Measurements from ENCODE around the gene AKAP13.
A peak's percentile ranks its signal among the peaks of the same experiment; 100 is the strongest.
"Not testable (repeated sequence)": the region's sequence is repeated elsewhere in the genome, so short reads cannot be mapped to it uniquely, and the experiment has no call there.

The AKAP13 gene

DNA sequence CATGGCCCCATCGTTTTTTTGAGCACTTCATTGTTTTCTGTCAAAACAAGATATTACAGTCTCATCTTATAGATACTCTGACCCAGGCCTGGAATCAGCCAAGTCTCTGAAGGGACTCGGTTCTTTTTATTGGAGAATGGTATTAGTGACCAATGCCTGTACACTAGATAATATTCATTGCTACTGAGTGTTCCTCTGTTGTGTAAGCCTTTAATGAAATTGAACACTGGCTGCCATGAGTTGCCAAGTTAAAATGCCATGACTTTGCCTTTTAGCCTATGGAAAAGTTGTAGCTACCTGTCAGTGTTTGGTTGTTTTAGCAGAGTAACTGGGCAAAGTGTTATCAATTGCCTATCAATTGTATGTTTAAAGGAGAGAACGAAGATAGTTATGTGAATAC lies 134.0 kb downstream of the AKAP13 start:
- no peak for DNase-seq

DNA sequence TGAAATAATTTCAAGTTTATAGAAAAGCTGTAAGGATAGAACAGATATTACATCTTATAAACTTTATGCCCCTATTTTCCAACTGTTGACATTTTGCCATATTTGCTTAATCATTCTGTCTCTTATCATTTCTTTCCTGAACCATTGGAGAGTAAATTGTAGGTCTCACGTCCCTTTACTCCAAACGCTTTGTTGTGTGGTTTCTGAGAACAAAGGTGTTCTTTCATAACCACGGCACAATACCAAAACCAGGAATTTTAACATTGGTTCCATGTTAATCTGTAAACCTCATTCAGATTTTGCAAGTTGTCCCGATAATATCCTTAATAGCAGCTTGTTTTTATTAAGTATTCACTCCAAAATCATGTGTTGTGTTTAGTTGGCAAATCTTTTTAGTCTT lies 134.8 kb downstream of the AKAP13 start:
- no peak for DNase-seq

DNA sequence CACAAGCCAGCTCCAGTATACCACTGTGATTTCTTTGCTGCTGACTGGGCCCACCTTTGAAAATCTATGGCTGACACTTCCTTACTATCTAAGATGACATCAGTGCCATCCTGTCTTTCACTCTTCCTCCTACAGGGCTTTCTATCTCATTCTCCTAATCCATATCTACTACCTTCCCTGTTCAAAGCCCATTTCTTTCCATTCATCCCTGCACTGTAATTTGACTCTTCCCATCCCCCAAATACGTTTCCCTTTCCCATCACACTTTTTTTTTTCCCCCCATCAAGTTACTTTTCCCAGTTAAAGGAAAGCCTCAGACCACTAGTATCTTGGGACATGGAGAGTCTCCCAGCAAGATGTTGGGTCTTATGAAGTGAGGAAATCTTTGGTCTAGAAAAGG lies 136.7 kb downstream of the AKAP13 start:
- DNase-seq: no peak

DNA sequence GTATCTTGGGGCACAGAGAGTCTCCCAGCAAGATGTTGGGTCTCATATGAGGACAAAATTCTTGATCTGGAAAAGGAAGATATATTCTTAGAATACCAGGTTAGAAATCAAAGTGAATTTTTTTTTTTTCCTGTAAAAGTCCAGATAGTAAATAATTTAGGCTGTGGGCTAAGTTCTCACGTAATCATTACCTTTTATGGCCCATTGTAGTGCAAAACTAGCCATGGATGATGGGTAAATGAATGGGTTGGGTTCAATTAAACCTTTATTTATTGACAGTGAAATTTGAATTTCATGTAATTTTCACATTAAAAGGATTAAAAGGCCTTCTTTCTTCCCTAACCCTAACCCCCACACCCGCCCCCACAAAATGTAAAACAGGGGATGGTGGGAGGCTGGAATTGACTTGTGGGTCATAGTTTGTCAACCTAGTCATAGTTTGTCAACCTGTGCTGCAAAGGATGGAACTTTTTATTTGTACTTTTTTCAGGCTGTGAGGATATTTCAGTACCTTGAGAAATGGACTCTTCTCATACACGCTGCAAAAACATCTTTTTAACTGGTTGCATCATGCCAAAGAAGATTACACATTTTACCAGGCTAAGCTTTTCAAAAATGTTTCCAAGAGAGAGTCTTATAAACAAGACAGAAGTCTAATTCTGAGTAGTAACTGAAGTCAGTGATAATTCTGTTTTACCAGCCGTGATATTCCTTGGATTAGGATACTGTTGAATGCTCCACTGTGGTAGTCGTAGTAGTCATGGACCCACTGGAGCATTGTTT lies 138.8 kb downstream of the AKAP13 start:
- DNase-seq: no peak

DNA sequence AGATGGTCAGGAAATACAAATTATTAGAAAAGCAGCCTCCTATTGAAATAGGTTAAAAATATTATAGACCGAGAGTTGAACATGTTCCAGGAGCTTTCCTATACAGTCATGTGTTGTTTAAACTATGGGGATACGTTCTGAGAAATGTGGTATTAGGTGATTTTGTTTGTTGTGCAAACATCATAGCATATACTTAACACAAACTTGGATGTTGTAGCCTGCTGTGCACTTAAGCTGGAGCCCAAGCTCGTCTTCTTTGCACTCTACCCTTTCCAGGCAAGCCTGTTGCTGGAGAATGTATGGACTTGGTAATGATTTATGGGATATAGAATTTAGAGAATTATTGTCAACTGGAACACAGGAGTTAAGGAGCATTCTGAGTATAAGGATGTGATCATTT lies 140.2 kb downstream of the AKAP13 start:
- no peak for DNase-seq

DNA sequence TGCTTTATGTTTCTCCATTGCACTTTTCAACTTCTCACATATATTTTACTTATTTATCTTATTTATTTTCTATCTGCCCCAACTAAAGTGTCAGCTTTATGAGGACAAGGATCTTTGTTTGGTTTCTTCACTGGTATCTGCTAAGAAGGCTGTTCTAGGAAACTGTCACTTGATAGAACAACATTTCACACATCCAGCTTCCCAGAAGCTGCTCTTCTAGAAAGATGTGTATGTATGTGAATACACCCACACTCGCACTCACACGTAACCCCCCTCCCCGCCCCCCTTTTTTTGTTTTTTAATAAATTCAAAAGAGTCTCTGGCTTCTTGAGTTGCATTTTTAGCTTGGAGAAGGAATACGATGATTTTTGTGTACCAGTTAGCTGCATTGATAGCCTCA lies 143.1 kb downstream of the AKAP13 start:
- DNase-seq: no peak

DNA sequence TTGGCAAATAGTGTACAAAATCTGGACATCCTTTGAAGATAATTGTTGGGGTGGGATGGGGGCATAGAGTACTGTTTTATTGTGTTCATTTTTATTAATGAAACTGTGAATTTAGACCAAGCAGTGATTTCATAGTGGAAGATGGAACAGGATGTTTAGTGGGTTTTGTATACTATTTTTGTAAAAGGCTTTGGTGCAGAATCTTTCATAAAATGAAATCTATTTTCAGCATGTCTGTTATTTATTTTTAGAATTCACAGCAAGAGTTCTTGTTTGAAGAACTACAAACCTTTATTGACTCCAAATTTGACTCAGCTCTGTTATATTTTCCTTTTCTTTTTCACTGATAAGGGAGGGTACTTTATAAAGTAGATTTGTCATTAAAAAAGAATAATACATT lies 145.4 kb downstream of the AKAP13 start:
- no peak for DNase-seq

DNA sequence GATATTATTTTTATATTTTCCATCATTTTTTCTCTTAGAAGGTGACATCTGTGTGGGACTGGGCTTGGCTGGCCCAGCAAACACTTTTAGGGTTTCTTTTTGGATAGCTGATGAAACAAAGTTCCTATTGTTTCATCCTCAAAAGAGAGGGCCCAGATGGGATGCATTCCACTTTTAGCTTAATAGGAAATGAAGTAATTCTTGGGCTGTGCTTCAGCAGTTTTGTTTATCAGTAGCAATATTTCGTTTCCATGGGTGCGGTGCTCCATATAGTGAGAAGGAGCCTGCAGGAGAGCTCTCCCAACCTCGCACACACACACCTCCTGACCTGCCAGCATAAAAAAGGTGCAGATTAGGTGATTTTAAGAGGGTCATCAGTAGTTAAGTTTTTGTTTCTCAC lies 147.5 kb downstream of the AKAP13 start:
- no peak for DNase-seq

DNA sequence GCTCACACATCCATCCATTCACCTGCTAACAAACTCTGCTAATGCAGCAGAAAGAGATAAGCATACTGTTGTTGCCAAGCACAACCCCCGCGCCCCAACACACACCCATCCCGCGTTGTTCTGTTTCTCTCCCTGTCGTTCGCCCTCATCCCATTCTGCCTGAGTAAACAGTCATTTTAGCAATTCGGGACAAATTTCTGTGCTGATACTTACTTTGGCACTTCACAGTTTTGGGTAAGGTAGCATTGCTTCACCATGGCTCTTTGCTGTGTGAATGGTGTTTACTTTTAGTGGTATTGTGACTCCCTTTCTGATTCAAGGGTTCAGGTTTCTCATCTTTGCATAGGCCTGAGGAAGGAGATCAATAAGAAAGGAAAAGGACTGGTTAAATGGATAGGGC lies 149.7 kb downstream of the AKAP13 start:
- DNase-seq: no peak

DNA sequence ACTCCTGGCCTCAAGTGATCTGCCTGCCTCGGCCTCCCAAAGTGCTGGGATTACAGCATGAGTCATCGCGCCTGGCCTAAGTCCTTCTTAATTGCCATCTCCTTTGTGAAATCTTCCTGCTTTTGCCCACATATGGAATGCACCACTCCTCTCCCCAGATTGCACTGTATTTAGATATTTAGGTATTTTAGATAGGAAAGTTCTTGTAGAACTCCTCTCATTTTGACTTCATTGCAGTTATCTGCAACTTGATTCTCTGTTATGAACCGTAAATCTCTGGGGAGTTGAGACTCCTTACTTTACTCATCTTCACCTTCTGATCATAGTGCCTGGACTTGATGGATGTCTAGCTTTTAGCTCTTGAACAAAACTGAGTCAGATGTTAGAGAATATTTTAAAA lies 150.7 kb downstream of the AKAP13 start:
- DNase-seq: no peak

DNA sequence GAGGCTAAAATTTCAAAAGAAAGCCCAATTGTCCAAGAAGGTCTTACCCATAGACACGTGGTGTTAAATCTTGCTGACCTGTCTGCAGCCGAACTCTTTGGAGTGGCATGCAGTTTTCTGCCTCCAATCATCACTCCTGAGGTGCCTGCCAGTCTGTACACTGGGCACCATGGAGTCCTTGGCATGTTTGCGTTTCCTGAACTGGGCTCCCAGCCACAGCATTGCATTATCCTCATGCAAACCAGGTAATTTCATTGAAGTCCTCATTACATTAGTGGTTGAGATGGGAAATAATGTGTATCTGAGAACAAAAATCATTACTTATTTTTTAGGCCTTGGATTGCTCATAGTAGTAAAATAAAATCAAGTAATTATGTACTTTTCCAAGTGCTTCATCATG lies 152.3 kb downstream of the AKAP13 start:
- no peak for DNase-seq

DNA sequence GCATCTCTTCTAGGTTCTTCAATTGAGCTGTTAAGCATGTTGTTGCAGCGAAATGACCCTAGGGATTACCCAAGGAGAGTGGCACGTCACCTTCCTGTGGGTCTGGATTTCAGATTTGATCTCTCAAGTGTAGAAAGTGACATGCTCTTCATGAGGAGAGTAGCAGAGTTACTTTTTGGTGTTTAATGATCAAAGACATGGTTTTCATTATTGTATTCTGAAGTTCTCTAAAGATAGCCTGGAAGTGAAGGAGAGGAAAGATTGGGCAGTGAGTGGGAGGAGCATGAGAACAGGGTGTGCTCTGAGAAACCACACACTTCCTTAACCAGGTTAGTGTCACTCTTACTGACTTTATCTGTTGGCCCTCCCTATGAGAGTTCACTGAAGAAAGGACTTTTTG lies 153.6 kb downstream of the AKAP13 start:
- DNase-seq: no peak

DNA sequence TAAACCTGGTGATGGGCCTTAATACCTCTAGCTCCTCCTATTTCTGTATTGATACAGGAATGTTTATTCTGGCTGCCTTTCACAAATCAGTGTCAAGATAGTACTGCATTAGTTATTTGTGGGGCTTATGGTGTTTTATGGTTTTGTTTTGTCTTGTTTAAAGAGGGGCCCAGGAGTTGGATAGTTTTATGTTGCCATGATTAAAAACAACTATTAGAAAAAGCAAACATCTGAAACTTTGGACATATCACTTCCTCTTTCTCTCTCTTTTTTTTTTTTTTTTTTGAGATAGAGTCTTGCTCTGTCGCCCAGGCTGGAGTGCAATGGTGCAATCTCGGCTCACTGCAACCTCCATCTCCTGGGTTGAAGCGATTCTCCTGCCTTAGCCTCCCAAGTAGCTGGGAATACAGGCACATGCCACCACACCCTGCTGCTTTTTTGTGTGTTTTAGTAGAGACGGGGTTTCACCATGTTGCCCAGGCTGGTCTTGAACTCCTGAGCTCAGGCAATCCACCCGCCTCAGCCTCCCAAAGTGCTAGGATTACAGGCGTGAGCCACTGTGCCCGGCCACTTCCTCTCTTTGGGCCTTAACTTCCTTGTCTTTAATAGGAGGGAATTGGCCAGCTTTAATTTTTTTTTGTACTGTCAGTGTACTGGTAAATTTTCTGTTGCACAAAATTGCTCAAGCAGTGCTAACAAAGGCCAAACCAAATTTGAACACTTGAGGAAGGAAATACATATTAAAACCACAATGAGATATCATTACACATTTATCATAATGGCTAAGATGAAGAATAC lies 155.3 kb downstream of the AKAP13 start:
- not testable (repeated sequence) for DNase-seq

DNA sequence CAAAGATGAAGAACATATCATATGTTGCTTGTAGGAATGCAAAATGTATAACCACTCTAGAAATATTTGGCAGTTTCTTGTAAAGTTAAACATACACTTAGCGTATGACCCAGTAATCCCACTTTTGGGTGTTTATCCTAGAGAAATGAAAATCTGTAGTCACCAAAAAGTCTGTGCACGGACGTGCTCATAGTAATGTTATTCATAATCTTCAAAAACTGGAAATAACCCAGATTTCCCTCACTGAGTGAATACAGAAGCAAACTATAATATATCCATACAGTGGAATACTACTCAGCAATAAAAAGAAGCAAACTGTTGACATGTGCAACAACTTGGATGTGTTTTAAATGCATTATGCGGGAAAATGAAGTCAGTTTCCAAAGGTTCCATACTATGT lies 155.9 kb downstream of the AKAP13 start:
- DNase-seq: no peak

DNA sequence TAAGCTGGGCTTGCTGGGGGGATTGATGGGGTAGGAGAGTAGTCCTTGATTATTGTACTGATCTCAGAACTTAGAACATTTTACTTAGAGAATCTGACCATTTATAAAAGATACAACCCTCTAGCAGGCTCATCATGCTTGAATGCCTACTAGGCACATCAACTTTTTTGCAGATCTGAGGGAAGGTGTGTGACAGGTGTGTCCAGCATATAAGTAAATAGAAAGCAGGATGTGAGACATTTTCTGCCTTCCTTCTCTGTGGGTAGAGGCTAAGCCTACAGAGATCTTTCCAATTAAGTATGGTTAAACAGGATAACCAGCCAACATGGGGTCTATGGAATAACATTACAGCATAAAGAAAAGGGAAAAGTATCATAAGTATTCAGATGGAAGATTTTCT lies 159.1 kb downstream of the AKAP13 start:
- DNase-seq: no peak

DNA sequence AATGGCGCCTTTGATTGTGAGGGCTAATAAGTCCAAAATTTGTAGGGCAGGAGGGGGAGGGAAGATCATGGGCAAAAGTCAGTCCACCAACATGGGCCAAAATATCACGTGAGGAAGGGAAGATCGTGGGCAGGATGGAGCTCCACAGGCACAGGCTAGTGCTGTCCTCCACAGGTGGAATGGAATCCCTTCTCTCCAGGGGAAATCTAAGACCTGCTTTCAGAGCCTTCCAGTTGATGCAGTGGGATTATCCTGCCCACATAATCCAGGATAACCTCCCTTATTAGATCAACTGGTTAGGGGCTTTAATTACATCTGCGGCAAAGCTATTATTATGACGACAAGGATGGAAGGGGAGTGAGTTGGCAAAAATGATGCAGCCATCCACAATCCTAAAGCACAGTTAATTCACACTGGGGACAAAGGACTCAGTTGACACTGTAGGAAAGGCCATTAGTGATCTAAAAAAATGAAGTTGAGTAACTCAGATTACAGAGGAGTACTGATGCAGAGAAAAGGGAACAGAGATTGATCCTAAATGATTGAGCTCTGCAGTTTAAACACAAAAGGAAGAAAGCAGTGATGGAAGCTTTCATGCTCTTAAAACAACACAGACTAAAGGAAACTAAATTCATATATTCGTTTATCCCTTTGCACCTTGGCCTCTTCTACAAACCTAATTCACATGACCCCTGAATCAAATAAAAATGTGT lies 159.8 kb downstream of the AKAP13 start:
- no peak for DNase-seq

DNA sequence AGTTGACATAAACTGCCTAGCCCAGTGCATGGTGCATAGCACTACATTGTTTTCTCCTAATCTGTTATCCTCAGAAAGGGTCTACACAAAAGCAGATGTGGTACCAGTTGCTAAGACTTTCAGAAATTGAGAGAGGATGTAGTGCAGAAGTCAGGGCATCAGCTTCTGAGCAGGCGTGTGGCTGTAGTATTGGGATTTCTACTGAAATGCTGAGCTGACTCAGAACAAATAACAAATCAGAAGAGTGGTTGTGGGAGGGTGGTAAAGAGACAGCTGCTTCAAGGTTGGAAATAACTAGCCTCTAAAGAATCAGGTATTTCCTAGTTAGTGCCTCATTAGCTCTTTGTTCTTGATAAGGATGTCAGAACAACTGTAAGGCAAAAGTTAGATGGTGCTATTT lies 161.3 kb downstream of the AKAP13 start:
- no peak for DNase-seq

DNA sequence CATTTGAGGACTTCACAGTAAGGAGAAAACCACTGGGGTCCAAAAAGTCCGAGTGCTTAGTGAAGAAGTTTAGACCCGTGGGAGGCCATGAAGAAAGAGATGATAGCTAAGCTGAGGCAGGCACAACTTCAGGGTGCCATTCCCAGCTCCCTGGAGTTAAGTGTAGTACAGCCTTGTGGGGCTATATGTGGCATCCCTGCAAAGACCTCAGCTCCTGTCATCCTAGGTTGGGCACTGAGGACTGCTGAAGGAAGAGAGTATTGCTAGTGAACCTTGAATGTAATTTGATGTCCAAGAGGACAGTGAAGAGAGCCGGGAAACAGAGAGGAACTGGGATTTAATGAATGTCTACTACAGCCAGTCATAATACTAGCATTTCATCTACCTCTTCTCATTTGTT lies 162.1 kb downstream of the AKAP13 start:
- no peak for DNase-seq

DNA sequence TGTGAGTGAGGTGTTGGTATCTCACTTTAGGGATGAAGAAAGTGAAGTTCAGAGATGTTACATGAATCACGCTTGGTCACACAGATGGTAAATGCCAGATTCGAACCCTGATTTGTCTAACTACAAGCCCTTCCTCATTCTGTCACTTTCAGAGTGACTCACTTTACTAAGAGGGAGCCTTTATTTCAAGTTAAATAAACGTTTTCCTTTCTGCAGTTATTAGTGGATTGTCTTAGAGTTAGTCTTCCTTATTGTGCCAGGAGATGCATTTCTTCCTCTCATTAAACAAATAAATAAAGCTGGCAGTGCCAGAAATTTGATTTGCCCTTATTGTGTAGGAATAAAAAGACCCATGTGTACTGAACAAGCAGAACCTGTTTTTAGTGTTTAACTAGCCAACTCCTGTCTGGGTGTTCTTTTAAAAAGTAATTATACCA lies 162.5 kb downstream of the AKAP13 start:
- DNase-seq: no peak

DNA sequence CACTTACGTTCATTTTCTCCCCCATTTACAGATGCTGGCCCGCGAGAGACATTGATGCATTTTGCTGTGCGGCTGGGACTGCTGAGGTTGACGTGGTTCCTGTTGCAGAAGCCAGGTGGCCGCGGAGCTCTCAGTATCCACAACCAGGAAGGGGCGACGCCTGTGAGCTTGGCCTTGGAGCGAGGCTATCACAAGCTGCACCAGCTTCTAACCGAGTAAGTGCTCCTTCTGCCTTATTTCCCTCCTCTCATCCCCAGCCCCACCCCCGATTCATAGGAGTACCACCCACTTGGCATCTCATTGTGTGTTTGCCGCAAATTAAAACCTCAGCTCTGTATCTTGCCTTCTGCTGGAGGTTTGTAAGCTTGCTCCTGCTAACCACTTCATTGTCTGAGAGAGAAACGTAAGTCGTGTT lies 163.3 kb downstream of the AKAP13 start:
- peak; percentile 21 for DNase-seq

DNA sequence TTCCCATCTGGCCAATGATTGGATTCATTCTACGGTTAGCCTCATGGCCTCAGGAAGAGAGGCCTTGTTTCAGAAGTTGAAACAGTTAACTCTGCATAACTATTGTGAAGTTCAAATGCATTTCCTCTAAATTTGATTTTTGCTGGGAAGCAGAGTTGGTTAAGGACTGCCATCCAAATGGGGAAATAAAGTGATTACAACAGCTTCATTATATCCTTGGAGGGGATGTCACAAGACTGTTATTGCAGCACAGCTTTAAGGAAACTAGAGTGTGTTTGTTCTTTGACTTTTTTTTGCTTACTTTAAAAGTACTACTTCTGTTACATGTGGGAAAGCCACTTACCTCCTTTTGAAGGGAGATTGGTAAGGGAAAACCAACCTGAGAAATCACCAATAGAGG lies 164.8 kb downstream of the AKAP13 start:
- DNase-seq: no peak

DNA sequence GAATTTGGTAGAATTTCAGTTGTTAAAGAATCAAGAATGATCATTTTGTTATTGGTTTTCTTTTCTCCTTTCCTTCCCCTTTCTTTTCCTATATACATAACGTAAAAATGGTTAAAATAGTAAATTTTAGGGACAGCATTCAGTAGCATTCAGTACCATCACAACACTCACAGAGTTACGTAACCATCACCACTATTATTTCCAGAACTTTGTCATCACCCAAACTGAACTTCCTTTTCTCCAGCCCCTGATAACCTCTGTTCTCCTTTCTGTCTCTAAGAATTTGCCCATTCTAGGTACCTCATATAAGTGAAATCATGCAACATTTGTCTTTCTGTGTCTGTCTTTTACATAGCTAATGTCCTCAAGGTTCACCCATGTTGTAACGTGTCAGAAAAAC lies 165.3 kb downstream of the AKAP13 start:
- DNase-seq: no peak

DNA sequence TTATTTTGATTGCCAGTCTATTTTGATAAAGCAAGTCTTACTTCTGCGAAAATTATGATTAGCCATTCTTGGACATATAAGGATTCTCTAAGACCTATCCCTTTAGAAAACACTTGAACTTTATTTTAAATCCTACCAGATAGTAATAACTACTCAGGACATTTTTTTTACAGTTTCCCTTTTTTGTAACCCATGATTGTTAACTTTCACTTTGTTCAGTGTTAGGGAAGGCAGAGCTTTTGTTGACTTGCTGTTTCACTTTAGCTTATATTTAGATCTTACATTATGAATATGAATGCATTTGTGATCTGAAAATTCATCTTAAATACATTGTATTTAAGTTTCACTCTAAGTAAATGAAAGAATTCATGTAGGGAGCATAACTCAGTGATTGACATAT lies 167.0 kb downstream of the AKAP13 start:
- no peak for DNase-seq

DNA sequence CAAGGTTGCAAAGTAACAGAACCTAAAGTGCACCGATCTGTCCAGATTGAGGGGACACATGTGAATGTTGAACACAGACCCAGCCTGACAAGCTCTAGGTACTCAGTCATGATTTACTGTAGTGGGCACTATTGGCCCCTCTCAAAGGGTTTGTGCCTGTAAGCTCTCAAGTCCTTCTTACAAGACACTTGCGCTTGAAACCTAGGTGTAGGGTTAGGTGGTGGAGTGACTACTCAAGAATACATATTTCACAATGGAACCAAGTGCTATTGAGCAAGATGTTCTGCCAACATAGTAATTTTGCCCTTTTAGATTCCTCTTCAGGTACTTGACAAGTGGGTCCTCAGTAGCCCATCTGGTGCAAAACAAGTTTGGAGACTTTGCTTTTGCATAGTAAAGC lies 169.9 kb downstream of the AKAP13 start:
- DNase-seq: no peak

Data from NCI-H2107 (cell line).